Daoy (cell line): ENCODE measurements around the gene BSN. TPM values are rescaled to one million over a fixed set of nuclear protein-coding genes. Genes with fewer than 3 reads are reported as not detected.
A peak's percentile ranks its signal among the peaks of the same experiment; 100 is the strongest.
"Not testable (repeated sequence)": the region's sequence is repeated elsewhere in the genome, so short reads cannot be mapped to it uniquely, and the experiment has no call there.

Source experiments
- DNase-seq: peaks from one replicate; pipeline ENCODE4 v3.0.0-alpha.2; 2015; ENCODE audit warnings: low read depth
- total RNA-seq: library from RNA; depleted of rRNA; stranded (reverse); fragments of >200 nt; shearing (Covaris generic); gene quantifications from 2 replicates; pipeline ENCODE4 v1.2.3, GENCODE V29; 2014

Gene BSN
- total RNA-seq, 1 experiment from 2014 or later: 0.29 TPM

GRCh38 chr3:49690856-49691255 is 136.6 kb downstream of the BSN start:
- DNase-seq: not testable (repeated sequence)

GRCh38 chr3:49691481-49691880 is 137.2 kb downstream of the BSN start:
- not testable (repeated sequence) for DNase-seq

- DNase-seq: not testable (repeated sequence)
These were observed 140.3 kb downstream of the BSN start for GRCh38 chr3:49694409-49695070.

GRCh38 chr3:49695350-49696015 is 141.2 kb downstream of the BSN start:
- DNase-seq: not testable (repeated sequence)

- no peak for DNase-seq
These were observed 145.2 kb downstream of the BSN start for GRCh38 chr3:49699281-49699979.

GRCh38 chr3:49700014-49700413 is 145.7 kb downstream of the BSN start:
- DNase-seq: no peak

- DNase-seq: no peak
These were observed 146.3 kb downstream of the BSN start for GRCh38 chr3:49700453-49701128.

GRCh38 chr3:49701388-49702077 is 147.3 kb downstream of the BSN start:
- DNase-seq: no peak

- DNase-seq: no peak
These were observed 148.4 kb downstream of the BSN start for GRCh38 chr3:49702672-49703071.

- DNase-seq: peak; percentile 58
These were observed 149.2 kb downstream of the BSN start for GRCh38 chr3:49703443-49703927.

GRCh38 chr3:49703956-49704355 is 149.7 kb downstream of the BSN start:
- DNase-seq: no peak

GRCh38 chr3:49704629-49705028 is 150.4 kb downstream of the BSN start:
- DNase-seq: no peak

GRCh38 chr3:49705390-49705960 is 151.2 kb downstream of the BSN start:
- DNase-seq: no peak

- no peak for DNase-seq
These were observed 152.3 kb downstream of the BSN start for GRCh38 chr3:49706456-49707112.

- no peak for DNase-seq
These were observed 152.8 kb downstream of the BSN start for GRCh38 chr3:49707113-49707480.

- no peak for DNase-seq
These were observed 155.6 kb downstream of the BSN start for GRCh38 chr3:49709852-49710251.

- DNase-seq: no peak
These were observed 157.2 kb downstream of the BSN start for GRCh38 chr3:49711489-49711888.

GRCh38 chr3:49712166-49712565 is 157.9 kb downstream of the BSN start:
- no peak for DNase-seq

GRCh38 chr3:49712631-49713317 is 158.5 kb downstream of the BSN start:
- no peak for DNase-seq
